ENCODE results near the gene LINC00305. TPM values are rescaled to one million over a fixed set of nuclear protein-coding genes. Genes with fewer than 3 reads are reported as not detected.

The LINC00305 gene
- total RNA-seq, 3 donors from 2014 or later, result not detected

DNA sequence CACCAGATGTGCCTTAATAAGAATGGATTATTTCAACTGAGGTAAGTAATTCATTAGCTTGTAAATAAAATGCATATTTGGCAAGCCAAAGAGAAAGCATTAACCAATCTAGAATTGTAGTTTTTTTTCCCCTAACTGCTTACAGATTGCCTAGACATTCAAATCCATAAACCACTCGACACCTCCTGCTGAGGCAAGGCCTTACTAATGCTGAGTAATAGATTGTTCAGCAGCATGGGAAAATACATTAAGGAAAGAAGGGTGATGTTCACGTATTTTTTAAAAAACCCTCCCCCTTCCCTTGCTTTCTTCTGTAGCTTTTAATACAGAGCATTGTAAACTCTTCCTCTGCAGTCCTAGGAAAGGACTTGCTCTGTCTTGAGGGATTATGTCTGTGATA lies 17.0 kb upstream of the LINC00305 start:
- no peak for DNase-seq
- no peaks in the 10 kb centered on the region for H3K36me3 ChIP-seq (ENCODE audit: low read depth)
- intact Hi-C loops (cut with DNase I, micrococcal nuclease), result no loop called here
- ATAC-seq, result no peak
- H3K4me3 ChIP-seq, result no peak overlapping the region
- TF ChIP-seq, protein P1, sequence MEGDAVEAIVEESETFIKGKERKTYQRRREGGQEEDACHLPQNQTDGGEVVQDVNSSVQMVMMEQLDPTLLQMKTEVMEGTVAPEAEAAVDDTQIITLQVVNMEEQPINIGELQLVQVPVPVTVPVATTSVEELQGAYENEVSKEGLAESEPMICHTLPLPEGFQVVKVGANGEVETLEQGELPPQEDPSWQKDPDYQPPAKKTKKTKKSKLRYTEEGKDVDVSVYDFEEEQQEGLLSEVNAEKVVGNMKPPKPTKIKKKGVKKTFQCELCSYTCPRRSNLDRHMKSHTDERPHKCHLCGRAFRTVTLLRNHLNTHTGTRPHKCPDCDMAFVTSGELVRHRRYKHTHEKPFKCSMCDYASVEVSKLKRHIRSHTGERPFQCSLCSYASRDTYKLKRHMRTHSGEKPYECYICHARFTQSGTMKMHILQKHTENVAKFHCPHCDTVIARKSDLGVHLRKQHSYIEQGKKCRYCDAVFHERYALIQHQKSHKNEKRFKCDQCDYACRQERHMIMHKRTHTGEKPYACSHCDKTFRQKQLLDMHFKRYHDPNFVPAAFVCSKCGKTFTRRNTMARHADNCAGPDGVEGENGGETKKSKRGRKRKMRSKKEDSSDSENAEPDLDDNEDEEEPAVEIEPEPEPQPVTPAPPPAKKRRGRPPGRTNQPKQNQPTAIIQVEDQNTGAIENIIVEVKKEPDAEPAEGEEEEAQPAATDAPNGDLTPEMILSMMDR (IDR thresholded peaks at IDR 0.05), result no peak
- H3K4me1 ChIP-seq (ENCODE audit: low read depth), result no peaks in the 10 kb centered on the region
- no peaks in the 10 kb centered on the region for H3K9me3 ChIP-seq

DNA sequence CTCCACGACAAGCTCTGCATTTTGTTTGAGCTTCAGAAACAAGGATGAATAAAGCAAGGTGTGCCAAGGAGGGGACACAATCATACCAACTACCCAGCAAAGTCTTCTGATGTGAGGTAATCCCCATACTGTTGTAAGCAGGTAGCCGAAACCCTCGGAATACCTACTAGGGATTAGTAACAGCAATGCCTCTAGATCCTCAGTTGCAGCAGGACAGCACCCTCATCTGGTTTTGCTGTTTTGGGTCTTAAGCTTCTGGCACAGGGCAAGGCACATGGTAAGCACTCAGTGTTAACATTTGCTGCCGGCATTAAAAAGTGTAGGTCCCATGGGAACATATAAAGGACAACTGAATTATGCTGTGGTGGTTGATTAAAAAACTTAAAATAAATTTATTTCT lies 16.0 kb upstream of the LINC00305 start:
- intact Hi-C loops (cut with DNase I, micrococcal nuclease), result no loop called here
- DNase-seq (no peak), ATAC-seq (no peak)
- no peak overlapping the region for H3K4me3 ChIP-seq
- TF ChIP-seq, protein P1 (IDR thresholded peaks at IDR 0.05), result no peak
- H3K4me1 ChIP-seq (ENCODE audit: low read depth), result no peaks in the 10 kb centered on the region
- H3K36me3 ChIP-seq (ENCODE audit: low read depth), result no peaks in the 10 kb centered on the region
- no peaks in the 10 kb centered on the region for H3K9me3 ChIP-seq

DNA sequence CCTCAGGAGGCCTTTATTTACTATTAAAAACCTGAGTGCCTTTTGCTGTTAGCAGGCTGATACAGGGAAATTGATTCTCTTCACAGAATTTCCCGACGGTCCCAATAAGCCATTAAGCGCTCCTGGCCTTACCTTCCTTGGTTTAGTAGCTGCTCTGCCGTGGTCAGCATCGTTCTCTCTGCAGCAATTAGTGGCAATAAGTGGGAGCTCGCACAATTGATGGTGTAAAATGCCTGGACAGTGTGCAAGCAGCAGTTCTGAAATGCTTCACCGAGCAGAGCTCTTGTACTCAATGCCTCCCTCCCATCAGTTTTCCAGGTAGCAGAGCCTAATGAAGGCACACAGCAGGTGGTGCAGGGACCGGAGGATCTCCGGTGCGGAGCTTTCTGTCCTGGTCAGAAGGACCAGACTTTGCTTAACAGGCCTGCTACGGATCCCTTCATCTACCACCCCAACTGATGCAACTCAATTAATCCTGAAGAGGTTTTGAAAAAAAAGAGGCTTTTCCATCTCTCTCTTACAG lies 1.1 kb upstream of the LINC00305 start:
- no peaks in the 10 kb centered on the region for H3K9me3 ChIP-seq
- H3K36me3 ChIP-seq (ENCODE audit: low read depth), result no peaks in the 10 kb centered on the region
- no peaks in the 10 kb centered on the region for H3K4me1 ChIP-seq (ENCODE audit: low read depth)
- TF ChIP-seq, protein P1 (IDR thresholded peaks at IDR 0.05), result no peak
- ATAC-seq (no peak), DNase-seq (no peak)
- no peak overlapping the region for H3K4me3 ChIP-seq
- intact Hi-C loops (cut with DNase I, micrococcal nuclease), result no loop called here

DNA sequence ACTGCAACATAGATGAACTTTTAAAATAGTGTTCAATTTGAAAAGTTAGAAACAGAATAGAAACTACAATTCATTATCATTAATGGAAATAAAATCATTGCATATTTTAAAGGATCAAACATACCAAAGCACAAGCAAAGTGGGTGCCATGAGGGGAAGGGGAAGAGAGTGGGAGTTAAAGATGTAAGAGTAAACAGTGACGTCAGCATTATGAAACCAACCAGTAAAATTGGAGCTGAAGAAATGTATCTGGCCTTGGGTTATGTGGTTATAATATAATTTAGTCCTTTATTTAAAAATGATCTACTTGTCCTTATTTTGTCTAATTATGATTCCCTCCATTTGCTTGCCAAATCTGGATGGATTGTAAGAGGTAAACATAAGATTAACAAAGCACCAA lies 6.0 kb downstream of the LINC00305 start:
- ATAC-seq (no peak), DNase-seq (no peak)
- intact Hi-C loops (cut with DNase I, micrococcal nuclease), result no loop called here
- no peaks in the 10 kb centered on the region for H3K36me3 ChIP-seq (ENCODE audit: low read depth)
- no peak overlapping the region for H3K4me3 ChIP-seq
- H3K4me1 ChIP-seq (ENCODE audit: low read depth), result no peaks in the 10 kb centered on the region
- TF ChIP-seq, protein P1 (IDR thresholded peaks at IDR 0.05), result no peak
- no peaks in the 10 kb centered on the region for H3K9me3 ChIP-seq

DNA sequence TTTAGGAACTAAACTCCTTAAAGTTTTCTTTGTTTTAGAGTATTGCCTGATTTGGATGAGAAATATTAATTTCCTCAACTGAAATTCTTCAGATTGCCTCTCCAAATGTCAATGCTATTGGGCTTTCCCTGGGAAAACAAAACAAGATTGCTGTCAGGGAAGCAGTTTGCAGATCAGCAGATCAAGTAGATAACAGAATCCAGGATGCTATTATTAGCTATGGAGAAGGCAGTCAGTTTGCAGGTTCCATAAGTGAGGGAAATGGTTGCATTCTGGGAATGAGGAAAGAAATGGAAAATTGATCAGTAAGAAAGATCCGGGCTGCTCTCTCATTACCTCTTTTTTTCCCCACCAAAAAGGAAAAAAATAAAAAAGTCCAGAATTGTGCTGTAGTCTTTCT lies 11.0 kb downstream of the LINC00305 start:
- Histone ChIP-seq H3K4me3 (no peak overlapping the region), H3K36me3 (ENCODE audit: low read depth) (no peaks in the 10 kb centered on the region), H3K4me1 (ENCODE audit: low read depth) (no peaks in the 10 kb centered on the region), H3K9me3 (no peaks in the 10 kb centered on the region)
- TF ChIP-seq, protein P1 (IDR thresholded peaks at IDR 0.05), result no peak
- no peak for DNase-seq
- ATAC-seq, result no peak
- intact Hi-C loops (cut with DNase I, micrococcal nuclease), result no loop called here

Measured in mucosa of descending colon (tissue), 3 donors.